Measurements from ENCODE around the gene RBP2.

DNA sequence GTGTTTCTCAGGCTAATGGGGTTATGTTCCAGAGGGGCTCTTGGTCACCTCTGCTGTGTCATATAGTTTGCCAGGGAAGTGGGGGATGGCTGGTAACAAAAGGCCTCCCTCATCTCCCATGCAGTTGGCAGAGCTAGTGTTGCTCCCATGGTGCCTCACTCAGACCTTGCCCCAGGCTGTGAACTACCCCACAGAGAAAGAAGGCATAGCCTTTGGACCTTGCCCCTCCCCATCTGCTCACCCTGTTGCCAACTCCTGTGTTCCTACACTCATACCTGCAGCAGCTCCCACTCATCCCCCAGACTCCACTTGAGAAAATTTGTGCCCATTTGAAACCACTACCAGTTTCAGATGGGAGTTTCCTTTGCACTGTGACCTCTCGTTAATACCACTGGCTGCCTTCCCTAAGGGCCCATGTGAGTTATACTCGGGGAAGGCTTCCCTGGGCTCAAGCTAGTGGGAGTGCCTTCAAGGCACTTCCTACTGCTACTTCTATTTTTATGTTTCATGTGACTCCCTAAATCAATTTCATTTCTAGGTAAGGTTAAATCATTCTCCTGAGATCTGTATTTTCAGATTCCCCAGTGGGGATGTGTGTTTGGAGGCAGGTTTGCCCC is 61.6 kb downstream of the RBP2 start:
- TF ChIP-seq, protein P1, sequence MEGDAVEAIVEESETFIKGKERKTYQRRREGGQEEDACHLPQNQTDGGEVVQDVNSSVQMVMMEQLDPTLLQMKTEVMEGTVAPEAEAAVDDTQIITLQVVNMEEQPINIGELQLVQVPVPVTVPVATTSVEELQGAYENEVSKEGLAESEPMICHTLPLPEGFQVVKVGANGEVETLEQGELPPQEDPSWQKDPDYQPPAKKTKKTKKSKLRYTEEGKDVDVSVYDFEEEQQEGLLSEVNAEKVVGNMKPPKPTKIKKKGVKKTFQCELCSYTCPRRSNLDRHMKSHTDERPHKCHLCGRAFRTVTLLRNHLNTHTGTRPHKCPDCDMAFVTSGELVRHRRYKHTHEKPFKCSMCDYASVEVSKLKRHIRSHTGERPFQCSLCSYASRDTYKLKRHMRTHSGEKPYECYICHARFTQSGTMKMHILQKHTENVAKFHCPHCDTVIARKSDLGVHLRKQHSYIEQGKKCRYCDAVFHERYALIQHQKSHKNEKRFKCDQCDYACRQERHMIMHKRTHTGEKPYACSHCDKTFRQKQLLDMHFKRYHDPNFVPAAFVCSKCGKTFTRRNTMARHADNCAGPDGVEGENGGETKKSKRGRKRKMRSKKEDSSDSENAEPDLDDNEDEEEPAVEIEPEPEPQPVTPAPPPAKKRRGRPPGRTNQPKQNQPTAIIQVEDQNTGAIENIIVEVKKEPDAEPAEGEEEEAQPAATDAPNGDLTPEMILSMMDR (IDR thresholded peaks at IDR 0.05; ENCODE audit: insufficient read depth, low read depth, low read length): no peak
- TF ChIP-seq EZH2 (IDR thresholded peaks at IDR 0.05; ENCODE audit: insufficient read depth, low read length): no peak
